Rectal smooth muscle tissue (tissue), 1 donor: Measurements from ENCODE around the gene CRYGN.

Experiments
- H3K27ac ChIP-seq: one replicate; pipeline ENCODE4 v1.7.0; 2013; ENCODE audit warnings: low read depth, low read length, inconsistent platforms
- H3K27me3 ChIP-seq: one replicate; pipeline ENCODE4 v1.7.0; 2013; ENCODE audit warnings: low read length; ENCODE audit not compliant: control insufficient read depth, insufficient read depth
- H3K36me3 ChIP-seq: one replicate; pipeline ENCODE4 v1.7.0; 2013; ENCODE audit warnings: low read length; ENCODE audit not compliant: control insufficient read depth, insufficient read depth
- H3K4me1 ChIP-seq: one replicate; pipeline ENCODE4 v1.7.0; 2013; ENCODE audit warnings: low read length; ENCODE audit not compliant: control insufficient read depth, insufficient read depth
- H3K4me3 ChIP-seq: one replicate; pipeline ENCODE4 v1.7.0; 2013; ENCODE audit warnings: low read length
- H3K9ac ChIP-seq: one replicate; pipeline ENCODE4 v1.7.0; 2013; ENCODE audit warnings: low read length

CRYGN gene

GRCh38 chr7:151410405-151411390 lies 29.2 kb downstream of the CRYGN start:
- Histone ChIP-seq H3K27ac (no peak overlapping the region), H3K4me3 (peak overlapping the region; percentile 58), H3K4me1 (no peaks in the 10 kb centered on the region), H3K36me3 (no peaks in the 10 kb centered on the region), H3K9ac (no peak overlapping the region), H3K27me3 (peaks cover 11% of the 10 kb centered on the region)

- Histone ChIP-seq H3K4me3 (peak within 1 kb of the TSS; percentile 58), H3K4me1 (no peaks in the 10 kb centered on the region), H3K36me3 (no peaks in the 10 kb centered on the region), H3K27me3 (peaks cover 11% of the 10 kb centered on the region), H3K9ac (no peak within 1 kb of the TSS), H3K27ac (peak within 1 kb of the TSS; percentile 44)
Observed at GRCh38 chr7:151409667-151410404, 30.1 kb downstream of the CRYGN start, which contains the start of gene WDR86. Gene WDR86 (minus strand): TSS chr7:151410038. CDS start chr7:151409589, 449 bp downstream.

- Histone ChIP-seq H3K4me1 (no peaks in the 10 kb centered on the region), H3K27me3 (peaks cover 11% of the 10 kb centered on the region), H3K27ac (no peak overlapping the region), H3K36me3 (no peaks in the 10 kb centered on the region), H3K4me3 (peak overlapping the region; percentile 52), H3K9ac (no peak overlapping the region)
Observed at GRCh38 chr7:151408839-151409666, 30.9 kb downstream of the CRYGN start.

- peak overlapping the region; percentile 14 for H3K4me3 ChIP-seq
- no peaks in the 10 kb centered on the region for H3K36me3 ChIP-seq
- H3K27me3 ChIP-seq, result peaks cover 11% of the 10 kb centered on the region
- H3K27ac ChIP-seq, result peak overlapping the region; percentile 22
- H3K4me1 ChIP-seq, result no peaks in the 10 kb centered on the region
- H3K9ac ChIP-seq, result no peak overlapping the region
Observed at GRCh38 chr7:151408498-151408838, 31.5 kb downstream of the CRYGN start.

GRCh38 chr7:151406886-151407583 lies 32.9 kb downstream of the CRYGN start:
- Histone ChIP-seq H3K4me3 (no peak overlapping the region), H3K4me1 (no peaks in the 10 kb centered on the region), H3K9ac (no peak overlapping the region), H3K27me3 (peaks cover 11% of the 10 kb centered on the region), H3K36me3 (no peaks in the 10 kb centered on the region), H3K27ac (no peak overlapping the region)

GRCh38 chr7:151406051-151406875 lies 33.7 kb downstream of the CRYGN start:
- no peaks in the 10 kb centered on the region for H3K4me1 ChIP-seq
- no peak overlapping the region for H3K27ac ChIP-seq

GRCh38 chr7:151405588-151405987 lies 34.4 kb downstream of the CRYGN start:
- no peaks in the 10 kb centered on the region for H3K4me1 ChIP-seq

More at GRCh38 chr7:151406051-151406875, 33.7 kb downstream of the CRYGN start:
- Histone ChIP-seq H3K9ac (no peak overlapping the region), H3K36me3 (no peaks in the 10 kb centered on the region), H3K27me3 (peaks cover 11% of the 10 kb centered on the region), H3K4me3 (no peak overlapping the region)

GRCh38 chr7:151405056-151405455 lies 34.9 kb downstream of the CRYGN start:
- no peak overlapping the region for H3K27ac ChIP-seq
- no peak overlapping the region for H3K9ac ChIP-seq
- H3K27me3 ChIP-seq, result peaks cover 11% of the 10 kb centered on the region
- no peaks in the 10 kb centered on the region for H3K36me3 ChIP-seq
- no peak overlapping the region for H3K4me3 ChIP-seq
- no peaks in the 10 kb centered on the region for H3K4me1 ChIP-seq

More at GRCh38 chr7:151405588-151405987, 34.4 kb downstream of the CRYGN start:
- Histone ChIP-seq H3K9ac (no peak overlapping the region), H3K36me3 (no peaks in the 10 kb centered on the region), H3K27me3 (peaks cover 11% of the 10 kb centered on the region), H3K27ac (no peak overlapping the region), H3K4me3 (no peak overlapping the region)

GRCh38 chr7:151404216-151405011 lies 35.5 kb downstream of the CRYGN start:
- no peaks in the 10 kb centered on the region for H3K36me3 ChIP-seq
- H3K27me3 ChIP-seq, result peaks cover 7% of the 10 kb centered on the region
- no peak overlapping the region for H3K4me3 ChIP-seq
- no peaks in the 10 kb centered on the region for H3K4me1 ChIP-seq
- H3K9ac ChIP-seq, result no peak overlapping the region
- H3K27ac ChIP-seq, result no peak overlapping the region

- Histone ChIP-seq H3K4me3 (no peak overlapping the region), H3K36me3 (no peaks in the 10 kb centered on the region), H3K4me1 (no peaks in the 10 kb centered on the region), H3K27ac (no peak overlapping the region), H3K27me3 (peaks cover 4% of the 10 kb centered on the region), H3K9ac (no peak overlapping the region)
Observed at GRCh38 chr7:151403764-151404163, 36.2 kb downstream of the CRYGN start.
